MCF 10A (cell line): ENCODE results near the gene ATP6V0A4. TPM values are rescaled to one million over a fixed set of nuclear protein-coding genes. Genes with fewer than 3 reads are reported as not detected.

ENCODE experiments used
- BruUV-seq: library from RNA; stranded (reverse); fragments of 400-500 nt; replicated peaks from 2 replicates; lab custom pipeline; 2021; lab: Mats Ljungman, UMichigan
- CTCF ChIA-PET: fragments of 300-600 bp; sonication (Branson Sonifier 250); formaldehyde crosslinking; extraction: SDS; loops from one replicate; lab custom pipeline; 2021; ENCODE audit warnings: antibody characterized with exemption, inconsistent platforms; lab: Yijun Ruan, JAX
- POLR2A ChIA-PET: fragments of 300-600, 350-650 bp; sonication (Branson Sonifier 250); formaldehyde crosslinking; extraction: SDS; loops from one replicate; lab custom pipeline; 2020; ENCODE audit warnings: antibody characterized with exemption, inconsistent platforms; lab: Yijun Ruan, JAX
- DNase-seq: peaks from one replicate; pipeline ENCODE4 v3.0.0-alpha.2; 2018; ENCODE audit not compliant: unreplicated experiment
- H3K27ac Mint-ChIP-seq: one replicate; pipeline ENCODE4 v1.8.0; 2022; ENCODE audit warnings: mild to moderate bottlenecking, low read depth, mixed read lengths; ENCODE audit not compliant: unreplicated experiment
- H3K27me3 Mint-ChIP-seq: one replicate; pipeline ENCODE4 v1.8.0; 2022; ENCODE audit warnings: mixed read lengths; ENCODE audit not compliant: insufficient read depth, unreplicated experiment
- H3K36me3 Mint-ChIP-seq: one replicate; pipeline ENCODE4 v1.8.0; 2022; ENCODE audit warnings: mild to moderate bottlenecking, moderate library complexity, mixed read lengths; ENCODE audit not compliant: insufficient read depth, unreplicated experiment
- H3K4me1 Mint-ChIP-seq: one replicate; pipeline ENCODE4 v1.8.0; 2022; ENCODE audit warnings: mixed read lengths; ENCODE audit not compliant: insufficient read depth, unreplicated experiment
- H3K4me3 Mint-ChIP-seq: one replicate; pipeline ENCODE4 v1.8.0; 2022; ENCODE audit warnings: mild to moderate bottlenecking, moderate library complexity, mixed read lengths; ENCODE audit not compliant: unreplicated experiment
- H3K9me3 Mint-ChIP-seq: one replicate; pipeline ENCODE4 v1.8.0; 2022; ENCODE audit warnings: mixed read lengths; ENCODE audit not compliant: unreplicated experiment
- intact Hi-C: fragments of 100-400 bp; cut with micrococcal nuclease; formaldehyde crosslinking; loops from 2 replicates; pipeline ENCODE4 v1.14.1; 2022
- total RNA-seq: library from RNA; stranded (reverse); gene quantifications from 2 replicates; pipeline ENCODE4 v1.2.3, GENCODE V29; 2022
- TF ChIP-seq, protein P1 (sequence below): fragments of 200-600 bp; IDR thresholded peaks from one replicate; pipeline ENCODE4 v1.8.0; 2022; ENCODE audit warnings: antibody characterized with exemption, mild to moderate bottlenecking; ENCODE audit not compliant: unreplicated experiment

ATP6V0A4 gene
- total RNA-seq, 1 experiment from 2014 or later: 0.40 TPM

DNA sequence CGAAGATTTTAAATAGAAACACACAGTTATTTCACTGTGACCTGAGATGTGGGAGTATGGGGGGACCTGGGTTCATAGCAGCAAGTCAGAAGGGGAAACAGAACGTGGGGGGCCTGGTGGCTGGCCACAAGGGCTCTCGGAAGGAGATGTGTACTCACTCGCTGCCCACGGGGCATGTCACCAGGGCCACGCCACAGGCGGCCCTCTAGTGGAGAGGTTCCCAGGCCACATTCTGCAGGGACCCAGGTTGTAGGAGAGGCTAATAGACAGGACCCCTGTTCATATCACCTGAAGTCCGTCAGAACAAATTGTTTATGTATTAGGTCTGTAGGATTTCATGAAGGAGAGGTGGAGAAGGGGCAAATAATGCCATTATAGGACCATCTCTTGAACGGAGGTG is 71.7 kb downstream of the ATP6V0A4 start:
- no peak for DNase-seq
- no peak overlapping the region for H3K4me3 Mint-ChIP-seq
- BruUV-seq: no TSS peak
- intact Hi-C loops: no loop called here
- ChIA-PET POLR2A (no interaction called here), CTCF (interaction anchor here (0.6 to 2.5 kb wide), 3 partner anchors 12 to 565 kb away, joined by 3 to 9 read pairs (median 4); no protein-coding TSS in a partner anchor)
- TF ChIP-seq, protein P1, sequence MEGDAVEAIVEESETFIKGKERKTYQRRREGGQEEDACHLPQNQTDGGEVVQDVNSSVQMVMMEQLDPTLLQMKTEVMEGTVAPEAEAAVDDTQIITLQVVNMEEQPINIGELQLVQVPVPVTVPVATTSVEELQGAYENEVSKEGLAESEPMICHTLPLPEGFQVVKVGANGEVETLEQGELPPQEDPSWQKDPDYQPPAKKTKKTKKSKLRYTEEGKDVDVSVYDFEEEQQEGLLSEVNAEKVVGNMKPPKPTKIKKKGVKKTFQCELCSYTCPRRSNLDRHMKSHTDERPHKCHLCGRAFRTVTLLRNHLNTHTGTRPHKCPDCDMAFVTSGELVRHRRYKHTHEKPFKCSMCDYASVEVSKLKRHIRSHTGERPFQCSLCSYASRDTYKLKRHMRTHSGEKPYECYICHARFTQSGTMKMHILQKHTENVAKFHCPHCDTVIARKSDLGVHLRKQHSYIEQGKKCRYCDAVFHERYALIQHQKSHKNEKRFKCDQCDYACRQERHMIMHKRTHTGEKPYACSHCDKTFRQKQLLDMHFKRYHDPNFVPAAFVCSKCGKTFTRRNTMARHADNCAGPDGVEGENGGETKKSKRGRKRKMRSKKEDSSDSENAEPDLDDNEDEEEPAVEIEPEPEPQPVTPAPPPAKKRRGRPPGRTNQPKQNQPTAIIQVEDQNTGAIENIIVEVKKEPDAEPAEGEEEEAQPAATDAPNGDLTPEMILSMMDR: no peak
- H3K4me1 Mint-ChIP-seq: no peaks in the 10 kb centered on the region
- no peaks in the 10 kb centered on the region for H3K9me3 Mint-ChIP-seq
- H3K27ac Mint-ChIP-seq: no peak overlapping the region
- H3K27me3 Mint-ChIP-seq: no peaks in the 10 kb centered on the region
- H3K36me3 Mint-ChIP-seq: no peaks in the 10 kb centered on the region

DNA sequence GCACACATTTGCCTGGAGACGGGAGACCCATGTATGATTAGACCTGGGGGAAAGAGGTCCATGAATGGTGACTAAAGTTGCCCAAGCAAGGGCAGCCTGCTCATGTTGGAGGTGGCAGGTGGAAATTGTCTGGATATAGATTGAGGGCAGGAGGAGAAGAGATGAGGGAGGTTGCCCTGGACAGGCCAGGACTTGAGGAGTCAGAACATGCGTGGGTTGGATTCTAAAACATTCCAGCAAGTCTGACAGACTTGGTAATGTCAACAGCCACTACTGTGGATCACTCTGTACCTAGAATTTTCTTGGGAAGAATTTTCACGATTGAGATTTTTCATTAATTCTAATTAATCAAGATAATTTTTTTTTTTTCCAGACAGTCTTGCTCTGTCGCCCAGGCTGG is 77.7 kb downstream of the ATP6V0A4 start:
- intact Hi-C loops: no loop called here
- no TSS peak for BruUV-seq
- peak; percentile 67 for DNase-seq
- H3K27ac Mint-ChIP-seq: no peak overlapping the region
- ChIA-PET CTCF (interaction anchor here (1.6 kb wide), 1 partner anchor 19 kb away, joined by 4 read pairs; no protein-coding TSS in a partner anchor), POLR2A (interaction anchor here (1.0 kb wide), 1 partner anchor 8 kb away, joined by 4 read pairs; no protein-coding TSS in a partner anchor)
- H3K9me3 Mint-ChIP-seq: no peaks in the 10 kb centered on the region
- H3K4me3 Mint-ChIP-seq: peak overlapping the region; percentile 4
- H3K36me3 Mint-ChIP-seq: no peaks in the 10 kb centered on the region
- TF ChIP-seq, protein P1: no peak
- no peaks in the 10 kb centered on the region for H3K27me3 Mint-ChIP-seq
- H3K4me1 Mint-ChIP-seq: peaks cover 12% of the 10 kb centered on the region

- no peak for DNase-seq
- H3K9me3 Mint-ChIP-seq: no peaks in the 10 kb centered on the region
- no peak overlapping the region for H3K27ac Mint-ChIP-seq
- intact Hi-C loops: no loop called here
- H3K4me3 Mint-ChIP-seq: no peak overlapping the region
- ChIA-PET POLR2A (interaction anchor here (0.6 kb wide), 1 partner anchor 205 kb away, joined by 3 read pairs; no protein-coding TSS in a partner anchor), CTCF (interaction anchor here (1.8 kb wide), 1 partner anchor 22 kb away, joined by 7 read pairs; no protein-coding TSS in a partner anchor)
- no peaks in the 10 kb centered on the region for H3K36me3 Mint-ChIP-seq
- TF ChIP-seq, protein P1: no peak
- H3K27me3 Mint-ChIP-seq: no peaks in the 10 kb centered on the region
- no TSS peak for BruUV-seq
- H3K4me1 Mint-ChIP-seq: peaks cover 12% of the 10 kb centered on the region
Observed at GRCh38 chr7:138716889-138717288, 81.1 kb downstream of the ATP6V0A4 start.

- Mint-ChIP-seq H3K27ac (no peak overlapping the region), H3K36me3 (no peaks in the 10 kb centered on the region), H3K9me3 (no peaks in the 10 kb centered on the region), H3K27me3 (no peaks in the 10 kb centered on the region), H3K4me3 (no peak overlapping the region), H3K4me1 (no peaks in the 10 kb centered on the region)
- DNase-seq: no peak
- CTCF ChIA-PET: interaction anchor here (1.0 kb wide), 1 partner anchor 26 kb away, joined by 4 read pairs; no protein-coding TSS in a partner anchor
- POLR2A ChIA-PET: no interaction called here
- no TSS peak for BruUV-seq
- TF ChIP-seq, protein P1: no peak
- intact Hi-C loops: no loop called here
Observed at GRCh38 chr7:138713191-138713590, 84.8 kb downstream of the ATP6V0A4 start.
